GM21367 (cell line): ENCODE measurements around the gene RIPOR2.
"Not testable (repeated sequence)": the region's sequence is repeated elsewhere in the genome, so short reads cannot be mapped to it uniquely, and the experiment has no call there.

Experiments used
- ATAC-seq: cut with Tn5 transposase; IDR thresholded peaks from one replicate; pipeline ENCODE4 v1.9.1; 2021; ENCODE audit not compliant: unreplicated experiment

Gene RIPOR2

DNA sequence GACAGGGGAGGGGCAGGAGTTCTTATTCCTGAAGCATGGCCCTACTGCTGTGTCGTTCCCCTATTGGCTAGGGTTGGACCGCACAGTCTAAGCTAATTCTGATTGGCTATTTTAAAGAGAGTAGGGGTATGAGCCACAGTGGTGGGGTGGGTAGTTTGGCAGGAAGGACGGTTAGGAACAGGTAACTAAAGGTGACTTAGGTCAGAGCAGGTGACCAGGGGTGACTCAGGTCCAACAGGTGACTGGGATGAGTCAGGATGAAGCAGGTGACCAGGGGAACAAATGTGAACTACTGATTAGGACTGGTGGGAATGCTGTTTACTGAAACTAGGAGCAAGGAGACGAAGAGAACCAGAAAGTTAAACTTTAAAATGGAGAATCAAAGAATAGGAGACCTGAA, 58.0 kb downstream of the RIPOR2 start:
- ATAC-seq, result not testable (repeated sequence)

DNA sequence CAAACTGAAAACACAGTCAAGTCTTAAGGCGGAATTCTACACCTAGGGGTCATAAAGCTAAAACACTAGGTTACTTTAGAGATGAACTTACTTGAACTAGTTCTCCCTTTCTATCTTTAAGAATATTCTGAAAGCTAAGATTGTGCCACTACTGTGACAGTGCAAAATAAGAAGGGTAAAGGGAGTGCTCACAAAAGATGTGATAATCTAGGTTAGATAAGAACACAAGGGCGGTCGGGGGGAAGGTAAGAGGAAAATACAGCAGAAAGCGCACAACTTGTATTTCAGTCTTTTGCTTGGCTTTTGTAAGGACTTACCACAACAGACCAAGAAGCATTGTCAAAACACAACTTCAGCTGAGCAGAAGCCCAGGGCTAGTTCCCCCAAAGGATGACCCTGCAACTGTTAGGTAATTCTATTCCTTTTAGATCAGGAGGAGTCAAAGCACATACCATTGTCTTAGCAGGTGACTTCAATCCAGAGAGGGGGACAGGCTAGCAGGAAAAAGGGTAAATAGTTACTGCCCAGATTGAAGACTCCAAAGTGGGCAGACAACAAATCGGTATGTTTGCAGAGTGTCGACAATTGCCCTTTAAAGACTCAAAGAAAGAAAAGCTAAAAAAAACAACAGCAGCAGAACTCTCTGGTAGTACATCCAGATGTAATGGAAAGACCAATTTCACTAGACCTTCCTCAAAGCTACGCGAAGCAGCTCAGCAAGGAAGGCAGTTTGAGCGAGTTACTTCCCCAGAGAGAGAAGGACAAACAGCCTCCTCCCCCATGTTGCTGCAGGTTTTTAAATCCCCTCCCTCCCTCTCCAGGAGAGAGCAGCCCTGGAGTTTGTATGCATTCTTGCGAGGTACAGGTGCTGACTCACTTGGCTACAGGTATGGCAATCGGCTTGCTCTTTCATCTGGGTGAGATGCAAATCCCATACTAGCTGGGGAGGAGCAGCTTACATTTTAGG, 59.0 kb downstream of the RIPOR2 start:
- ATAC-seq, result no peak

DNA sequence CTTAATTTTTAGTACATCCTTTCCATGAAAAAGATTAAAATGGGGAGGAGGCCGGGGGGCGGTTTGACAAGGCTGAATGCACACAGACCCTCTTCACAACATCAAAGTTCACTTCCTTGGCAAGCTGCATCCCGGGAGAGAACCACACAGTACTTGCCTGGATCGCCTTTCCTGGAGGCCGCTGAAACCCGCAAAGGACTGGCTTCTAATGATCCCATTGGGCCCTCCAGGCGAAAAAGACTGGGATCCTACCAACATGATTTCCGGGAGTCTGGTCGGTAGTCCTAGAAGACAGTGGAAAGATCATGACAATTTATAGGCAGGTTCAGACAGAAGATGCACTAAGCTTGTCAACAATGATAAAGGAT, 60.2 kb downstream of the RIPOR2 start:
- ATAC-seq, result no peak

DNA sequence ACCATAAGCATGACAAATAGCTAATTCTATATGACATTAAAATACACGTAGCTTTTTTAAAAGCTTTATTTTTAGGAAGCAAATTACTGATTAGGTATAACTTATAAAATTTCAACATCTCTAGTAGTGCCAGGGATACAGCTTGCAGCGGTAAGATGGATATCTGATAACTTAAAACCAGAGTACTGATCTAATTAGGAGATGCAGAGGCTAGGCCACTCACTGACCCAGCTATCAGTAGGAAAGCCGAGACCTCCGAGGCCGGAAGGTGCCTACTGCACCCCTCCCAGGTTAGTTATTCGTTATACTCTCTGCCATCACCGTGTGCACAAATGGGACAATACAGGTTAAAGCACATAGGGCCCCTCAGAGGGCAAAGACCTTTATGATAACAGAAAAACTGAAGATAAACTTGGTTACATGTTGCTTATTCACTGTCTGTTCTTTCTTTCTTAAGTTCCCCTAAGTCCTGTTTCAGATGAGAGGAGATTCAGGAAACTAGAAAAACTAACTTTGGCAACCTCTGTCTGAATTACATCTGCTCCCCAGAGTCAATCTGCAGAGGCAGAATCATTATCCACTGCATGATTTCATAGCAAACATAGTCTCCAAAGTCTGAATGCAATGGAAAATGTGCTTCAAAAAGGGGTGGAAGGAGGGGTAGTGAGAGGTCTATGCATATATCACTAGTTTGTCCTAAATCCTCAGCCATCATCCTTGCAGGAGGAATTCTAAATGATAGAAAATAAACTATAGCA, 60.8 kb downstream of the RIPOR2 start:
- ATAC-seq, result no peak

DNA sequence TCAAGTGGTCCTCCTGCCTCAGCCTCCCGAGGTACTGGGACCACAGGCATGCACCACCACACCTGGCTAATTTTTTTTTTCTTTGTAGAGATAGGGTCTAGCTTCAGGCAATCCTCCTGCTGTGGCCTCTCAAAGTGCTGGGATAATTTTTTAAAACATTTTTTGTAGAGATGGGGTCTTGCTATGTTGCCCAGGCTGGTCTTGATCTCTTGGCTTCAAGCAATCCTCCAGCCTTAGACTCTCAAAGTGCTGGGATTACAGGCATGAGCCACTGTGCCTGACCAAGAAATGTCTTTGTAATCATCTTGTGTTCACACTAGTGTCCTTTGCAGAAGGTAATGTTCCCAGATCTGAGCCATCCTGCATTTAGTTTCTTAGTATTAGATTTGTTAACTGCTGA, 61.6 kb downstream of the RIPOR2 start:
- ATAC-seq, result no peak

DNA sequence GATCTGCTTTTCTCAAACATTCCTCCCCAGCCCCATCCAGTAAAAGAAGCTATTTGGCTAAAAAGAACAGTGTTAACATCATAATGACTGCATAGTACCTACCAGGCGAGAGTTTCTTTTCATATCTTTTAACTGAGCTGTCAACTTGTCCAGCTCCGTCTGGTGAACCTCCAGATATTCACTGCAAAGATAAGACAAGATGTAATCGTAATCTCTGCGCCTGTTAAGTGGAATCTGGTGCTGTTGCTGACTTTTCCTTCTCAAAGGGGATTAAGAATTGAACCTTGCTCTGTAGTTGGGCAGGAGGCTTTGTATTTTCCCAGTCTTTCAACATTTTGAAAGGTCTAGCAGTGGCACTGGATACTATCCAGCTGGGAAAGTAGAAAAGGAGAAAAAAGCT, 63.0 kb downstream of the RIPOR2 start:
- ATAC-seq, result no peak

DNA sequence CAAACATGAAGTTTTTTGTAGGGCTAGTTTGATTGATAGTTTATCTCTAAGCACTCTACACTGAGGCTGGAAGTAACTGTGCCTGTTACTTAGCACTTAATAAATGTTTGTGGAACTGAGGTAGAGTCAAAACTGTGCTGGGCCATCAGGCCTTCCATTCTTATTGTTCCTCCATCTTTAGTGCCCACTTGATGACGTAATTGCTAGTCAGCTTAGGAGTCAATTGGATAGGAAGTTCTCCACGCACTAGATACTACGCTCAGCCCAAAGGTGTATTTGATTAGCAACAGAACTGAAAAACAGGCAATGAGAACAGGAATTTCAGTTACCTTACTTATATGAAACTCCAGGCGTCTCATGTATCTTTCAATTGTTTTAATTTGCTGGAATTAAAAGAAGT, 67.0 kb downstream of the RIPOR2 start:
- no peak for ATAC-seq

DNA sequence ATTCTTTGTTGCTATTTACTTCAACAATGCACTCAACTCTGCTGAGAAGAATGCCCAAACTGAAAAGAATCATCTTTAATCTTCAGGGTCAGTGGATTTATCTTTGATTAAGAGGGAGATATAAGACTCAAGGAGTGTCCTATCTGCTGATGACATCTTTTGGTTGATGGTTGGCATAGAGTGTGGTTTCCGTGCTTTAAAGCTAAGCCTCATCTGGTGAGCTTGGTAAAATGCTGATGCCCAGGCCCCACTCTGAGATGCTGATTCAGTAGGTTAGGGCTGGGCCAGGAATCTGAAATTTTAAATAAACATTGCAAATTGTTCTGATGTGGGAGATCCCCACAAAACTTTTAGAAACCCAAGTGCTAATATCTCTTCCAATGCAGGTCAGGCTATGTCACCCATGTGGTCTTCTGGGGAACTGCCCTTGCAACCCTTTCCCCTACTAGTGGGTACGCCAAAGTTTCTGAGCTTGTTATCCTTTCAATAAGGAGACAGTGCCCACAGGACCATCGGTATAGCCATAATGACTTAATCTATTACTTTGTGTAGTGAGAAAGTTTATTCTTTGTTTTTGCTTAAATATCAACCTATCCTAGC, 68.6 kb downstream of the RIPOR2 start:
- no peak for ATAC-seq

DNA sequence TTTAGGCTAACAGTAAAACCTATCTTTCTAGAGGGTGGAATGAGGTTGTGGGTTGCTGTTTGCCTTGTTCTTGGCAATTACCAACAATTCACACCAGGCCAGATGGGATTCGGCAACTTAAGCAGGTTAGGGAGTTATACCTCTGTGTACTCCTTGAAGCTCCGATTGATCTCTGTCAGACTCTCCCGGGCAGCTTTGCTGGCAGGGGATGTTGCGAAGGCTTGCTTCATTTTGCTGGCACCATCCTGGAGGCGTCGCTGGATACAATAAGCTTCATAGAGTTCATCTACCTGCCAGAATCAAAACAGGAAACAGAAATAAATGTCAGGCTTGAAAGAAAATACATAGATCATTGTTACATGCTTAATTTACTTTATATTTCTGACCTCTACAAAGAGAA, 70.6 kb downstream of the RIPOR2 start:
- ATAC-seq, result no peak

DNA sequence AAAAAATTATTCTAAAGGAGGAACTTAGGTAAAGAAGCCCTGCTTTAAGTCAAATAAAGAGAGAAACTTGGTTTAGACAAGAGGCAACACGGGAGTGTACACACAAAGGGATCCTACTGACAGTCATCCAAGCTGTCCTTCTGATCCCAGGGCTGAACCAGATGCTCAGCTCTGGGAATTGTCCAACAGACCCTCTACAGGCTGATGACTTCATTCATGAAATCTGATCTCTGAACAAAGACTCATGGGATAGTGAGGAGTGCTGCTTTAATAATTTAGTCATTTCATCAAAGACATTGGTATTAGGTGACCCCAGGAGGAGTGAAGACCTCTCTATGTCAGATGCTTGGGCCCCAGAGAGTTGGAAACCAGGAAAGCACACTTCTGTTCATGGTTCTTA, 71.4 kb downstream of the RIPOR2 start:
- no peak for ATAC-seq

DNA sequence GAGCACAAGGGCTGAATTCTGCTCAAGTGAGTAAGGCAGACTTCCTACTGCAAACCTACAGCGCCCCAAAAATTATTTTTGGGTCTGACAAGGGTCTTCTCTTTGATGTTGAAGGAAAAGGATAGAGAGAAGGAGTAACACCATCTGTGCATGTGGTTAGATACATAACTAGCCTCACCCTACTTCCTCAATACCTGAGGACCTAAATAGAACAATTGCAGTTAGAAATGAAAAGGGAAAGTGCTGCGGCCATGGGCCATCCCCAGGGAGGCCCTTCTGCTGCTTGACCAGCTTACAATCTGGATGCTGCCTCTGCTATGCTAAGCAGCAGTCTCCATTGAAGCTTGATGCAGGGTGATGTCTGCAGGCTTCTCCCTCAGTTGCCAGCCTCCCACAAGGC, 73.8 kb downstream of the RIPOR2 start:
- ATAC-seq, result peak; percentile 75

DNA sequence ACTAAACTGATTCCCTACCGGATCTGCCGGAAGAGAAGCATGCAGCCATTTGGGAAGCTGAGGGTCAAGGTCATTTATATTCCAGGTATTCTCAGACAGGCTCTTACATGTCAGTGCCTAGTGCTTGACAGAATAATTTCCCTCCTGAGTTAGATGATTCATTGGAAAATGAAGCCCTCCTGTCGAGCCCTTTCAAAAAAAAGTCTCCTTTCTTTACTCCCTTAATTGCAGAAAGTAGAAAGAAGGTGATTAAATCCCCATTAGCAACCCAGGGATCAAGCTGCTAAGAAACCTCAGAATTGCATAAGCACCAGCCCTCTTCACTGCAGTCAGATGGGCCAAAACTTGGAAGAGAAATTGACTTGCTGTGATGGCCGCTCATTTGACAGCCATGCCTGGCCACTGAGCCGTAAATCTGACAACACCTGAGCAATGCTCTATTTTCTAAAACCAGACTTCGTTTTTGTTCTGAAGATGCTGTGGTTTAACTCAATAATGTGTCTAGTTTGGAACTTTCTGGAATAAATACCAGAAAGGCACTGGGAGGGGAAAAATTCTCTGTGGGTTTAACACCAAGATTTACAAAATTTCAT, 76.1 kb downstream of the RIPOR2 start:
- no peak for ATAC-seq

DNA sequence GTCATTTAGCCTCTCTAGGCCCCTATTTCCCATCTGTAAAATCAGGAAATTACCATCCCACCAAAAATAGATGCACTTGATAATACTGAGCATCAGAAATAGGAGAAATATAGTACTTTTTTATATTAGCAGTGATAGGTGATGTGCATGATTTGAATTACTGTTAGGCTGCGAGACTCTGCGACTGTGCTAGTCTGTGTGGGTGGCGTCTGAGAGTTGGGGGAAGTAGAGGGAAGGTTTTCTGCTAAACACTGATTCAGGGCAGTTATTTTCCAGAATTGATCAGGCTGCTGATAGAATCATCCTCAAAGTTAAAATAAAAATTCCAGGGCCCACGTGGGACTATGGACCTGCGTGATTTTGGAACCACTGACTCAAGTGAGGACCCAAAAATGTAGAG, 76.6 kb downstream of the RIPOR2 start:
- ATAC-seq, result no peak

DNA sequence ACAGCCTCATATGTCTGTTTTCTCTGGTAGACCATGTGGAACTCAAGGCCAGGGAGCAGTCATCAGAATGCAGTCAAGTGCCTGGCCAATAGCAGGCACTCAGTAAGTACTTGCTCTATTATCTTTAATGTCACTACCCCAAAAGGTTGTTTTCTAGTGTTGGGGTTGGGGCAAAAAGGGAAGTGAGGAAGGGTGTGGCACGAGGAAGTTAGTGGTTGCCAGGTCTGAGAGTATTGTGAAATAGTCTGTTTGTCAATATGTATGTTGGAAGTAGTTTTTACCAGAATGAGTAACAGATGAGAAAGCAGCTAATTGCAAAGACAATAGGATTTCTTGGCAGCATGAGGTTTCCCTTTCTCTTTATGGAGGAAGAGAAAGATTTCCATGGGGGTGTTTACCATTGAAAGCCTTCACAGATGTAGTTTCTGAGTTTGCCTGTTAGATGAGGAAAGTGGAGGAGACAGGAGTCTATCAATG, 77.5 kb downstream of the RIPOR2 start:
- peak; percentile 55 for ATAC-seq

DNA sequence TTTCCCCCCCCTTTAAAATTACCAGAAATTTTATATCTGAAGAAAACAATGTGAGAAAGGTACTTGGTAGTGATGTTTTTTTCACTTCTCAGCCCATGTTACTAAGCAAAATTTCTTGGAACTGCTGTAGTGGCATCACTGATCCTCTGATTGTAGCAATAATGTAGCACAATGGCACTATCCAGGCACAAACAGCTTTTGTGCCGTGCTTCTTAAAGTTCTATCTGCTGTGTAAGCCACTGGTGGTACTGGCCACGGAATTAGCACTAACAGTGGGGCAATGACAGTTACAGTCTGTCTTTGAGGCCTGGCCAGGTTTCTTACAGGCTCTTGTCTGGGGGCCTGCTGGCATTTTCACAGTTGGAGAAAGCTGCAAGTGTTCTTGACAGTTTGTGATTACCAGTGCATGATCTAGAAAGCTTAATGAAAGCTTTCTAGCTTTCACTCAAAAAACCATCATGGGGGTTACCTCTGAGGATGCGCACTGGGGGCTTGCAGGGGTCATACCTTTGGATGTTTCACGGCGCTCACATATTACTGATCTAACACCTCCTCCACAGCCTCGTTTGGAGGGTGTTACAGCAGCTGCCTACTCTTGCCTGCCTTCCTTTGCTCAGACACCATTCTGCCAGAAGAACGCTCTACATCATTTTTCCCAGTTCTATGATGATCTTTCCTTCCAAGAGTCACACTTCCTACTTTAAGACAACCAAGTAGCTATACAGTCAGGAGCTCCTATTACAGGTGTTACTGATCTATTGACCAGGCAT, 78.7 kb downstream of the RIPOR2 start:
- no peak for ATAC-seq

DNA sequence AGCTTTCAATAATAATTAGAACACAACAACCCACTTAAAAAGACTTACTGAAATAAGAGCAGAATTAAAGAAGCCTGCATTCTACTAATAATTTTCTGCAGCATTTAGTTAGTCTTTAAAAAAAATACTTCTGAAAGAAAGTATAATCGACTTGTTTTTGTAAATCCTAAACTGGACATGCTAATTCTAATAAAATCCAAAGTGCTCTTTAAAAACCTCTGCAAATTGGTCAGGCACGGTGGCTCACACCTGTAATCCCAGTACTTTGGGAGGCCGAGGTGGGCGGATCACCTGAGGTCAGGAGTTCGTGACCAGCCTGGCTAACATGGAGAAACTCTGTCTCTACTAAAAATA, 79.5 kb downstream of the RIPOR2 start:
- ATAC-seq, result no peak

DNA sequence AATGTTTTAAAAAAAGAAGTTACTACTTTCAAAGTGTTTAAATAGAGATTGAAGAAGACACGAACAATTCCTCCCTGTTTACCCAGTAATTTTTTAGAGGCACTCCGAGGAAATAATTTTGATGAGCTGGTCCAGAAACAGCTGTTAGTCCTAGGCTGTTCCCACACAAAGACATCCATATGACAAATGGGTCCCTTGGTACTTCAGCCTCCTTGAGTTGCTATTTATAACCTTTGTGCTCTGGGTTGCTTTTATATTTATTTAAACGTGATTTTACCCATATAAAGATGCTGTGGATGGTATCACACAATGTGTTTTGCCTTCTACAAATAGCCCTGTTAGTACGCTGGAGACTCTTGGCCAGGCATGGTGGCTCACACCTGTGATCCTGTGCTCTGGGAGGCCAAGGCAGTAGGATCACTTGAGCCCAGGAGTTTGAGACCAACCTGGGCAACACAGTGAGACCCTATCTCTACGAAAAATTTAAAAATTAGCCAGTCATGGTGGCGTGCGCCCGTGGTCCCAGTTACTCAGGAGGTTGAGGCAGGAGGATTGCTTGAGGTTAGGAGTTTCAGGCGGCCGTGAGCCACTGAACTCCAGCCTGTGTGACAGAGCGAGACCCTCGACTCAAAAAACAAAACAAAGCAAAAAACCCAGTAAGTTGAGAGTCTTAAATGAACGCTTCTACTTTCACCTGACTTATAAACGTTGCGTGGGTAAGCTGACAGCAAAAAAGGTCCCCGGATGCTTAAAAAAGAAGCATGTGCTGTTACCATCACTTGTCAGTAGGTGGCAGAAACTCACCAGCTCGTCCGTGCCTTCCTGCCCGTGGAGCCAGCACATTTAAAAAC, 80.1 kb downstream of the RIPOR2 start:
- ATAC-seq, result no peak

DNA sequence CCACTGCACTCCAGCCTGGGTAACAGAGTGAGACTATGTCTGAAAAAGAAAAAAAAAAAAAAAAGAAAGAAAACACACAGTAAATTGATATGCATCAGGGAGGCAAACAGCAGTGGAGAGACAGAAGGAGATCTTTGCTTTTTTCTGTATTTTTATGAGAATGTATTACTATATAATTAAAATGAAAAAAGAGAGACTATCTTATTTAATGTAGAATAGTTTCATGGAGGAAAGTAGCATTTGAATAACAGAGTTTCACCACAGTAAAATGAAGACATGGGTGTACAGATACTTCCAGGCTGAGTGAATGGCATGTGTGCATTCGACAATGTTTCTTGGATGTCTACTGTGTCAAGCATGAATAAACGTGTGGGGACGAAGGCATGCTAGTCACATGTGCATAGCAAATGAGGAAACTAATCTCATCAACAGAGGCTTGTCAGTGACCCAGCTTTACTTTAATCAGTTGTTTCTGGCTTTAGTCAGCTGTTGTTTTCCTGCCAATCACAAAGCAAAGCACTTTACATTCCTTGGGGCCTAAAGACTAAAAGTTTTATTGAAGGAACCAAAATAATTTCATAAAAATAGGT, 81.6 kb downstream of the RIPOR2 start:
- no peak for ATAC-seq

DNA sequence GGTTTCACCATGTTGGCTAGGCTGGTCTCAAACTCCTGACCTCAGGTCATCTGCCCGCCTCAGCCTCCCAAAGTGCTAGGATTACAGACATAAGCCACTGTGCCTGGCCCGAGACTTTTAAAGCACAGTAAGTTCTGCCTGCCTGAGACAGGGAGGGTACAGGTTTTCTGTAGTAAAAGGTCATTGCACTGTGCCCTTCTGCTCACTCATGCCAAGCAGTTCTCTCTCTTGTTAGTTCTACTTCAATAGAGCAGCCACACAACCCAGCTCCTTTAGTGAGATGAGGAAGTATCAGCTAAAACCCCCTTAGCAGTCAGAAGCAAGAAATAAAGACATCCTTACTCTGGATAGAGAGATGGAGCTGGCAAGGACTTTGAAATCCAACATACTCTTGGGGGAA, 84.7 kb downstream of the RIPOR2 start:
- ATAC-seq, result no peak
